ENCODE data around the gene ADAMTS17.

DNA sequence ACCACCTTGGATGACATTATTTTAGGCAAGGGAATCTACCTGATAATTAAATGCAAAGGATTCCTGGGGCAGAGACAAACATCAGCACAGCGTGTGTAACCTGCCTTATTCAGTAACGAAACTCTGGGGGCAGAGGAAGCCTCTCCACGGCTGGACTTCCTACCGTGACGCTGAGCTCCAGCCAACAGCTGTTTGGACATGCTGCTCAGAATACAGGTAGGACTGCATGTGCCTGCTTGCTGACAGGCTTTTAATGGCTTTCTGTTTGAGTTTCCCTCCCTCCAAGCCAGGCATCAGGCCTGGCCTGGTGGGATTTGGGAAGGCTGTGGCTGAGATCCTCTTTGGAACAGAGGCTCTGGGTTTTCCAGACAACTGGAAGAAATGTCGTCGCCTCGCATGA is 150.6 kb downstream of the ADAMTS17 start:
- TF ChIP-seq, protein P1, sequence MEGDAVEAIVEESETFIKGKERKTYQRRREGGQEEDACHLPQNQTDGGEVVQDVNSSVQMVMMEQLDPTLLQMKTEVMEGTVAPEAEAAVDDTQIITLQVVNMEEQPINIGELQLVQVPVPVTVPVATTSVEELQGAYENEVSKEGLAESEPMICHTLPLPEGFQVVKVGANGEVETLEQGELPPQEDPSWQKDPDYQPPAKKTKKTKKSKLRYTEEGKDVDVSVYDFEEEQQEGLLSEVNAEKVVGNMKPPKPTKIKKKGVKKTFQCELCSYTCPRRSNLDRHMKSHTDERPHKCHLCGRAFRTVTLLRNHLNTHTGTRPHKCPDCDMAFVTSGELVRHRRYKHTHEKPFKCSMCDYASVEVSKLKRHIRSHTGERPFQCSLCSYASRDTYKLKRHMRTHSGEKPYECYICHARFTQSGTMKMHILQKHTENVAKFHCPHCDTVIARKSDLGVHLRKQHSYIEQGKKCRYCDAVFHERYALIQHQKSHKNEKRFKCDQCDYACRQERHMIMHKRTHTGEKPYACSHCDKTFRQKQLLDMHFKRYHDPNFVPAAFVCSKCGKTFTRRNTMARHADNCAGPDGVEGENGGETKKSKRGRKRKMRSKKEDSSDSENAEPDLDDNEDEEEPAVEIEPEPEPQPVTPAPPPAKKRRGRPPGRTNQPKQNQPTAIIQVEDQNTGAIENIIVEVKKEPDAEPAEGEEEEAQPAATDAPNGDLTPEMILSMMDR (IDR thresholded peaks at IDR 0.05) = no peak
- TF ChIP-seq POLR2A (IDR thresholded peaks at IDR 0.05) = no peak

Data from right lobe of liver (tissue), 4 donors.